ENCODE results near the gene CD22. TPM values are rescaled to one million over a fixed set of nuclear protein-coding genes. Genes with fewer than 3 reads are reported as not detected.
"Not testable (repeated sequence)": the region's sequence is repeated elsewhere in the genome, so short reads cannot be mapped to it uniquely, and the experiment has no call there.

The CD22 gene
- total and polyA plus RNA-seq, 4 donors, result 9.4 to 39.4 (median 18.9) TPM

- no peak overlapping the region for H3K27ac ChIP-seq (ENCODE audit: low read depth, low read length)
- peaks cover 9% of the 10 kb centered on the region for H3K4me1 ChIP-seq (ENCODE audit: control insufficient read depth, insufficient read depth, low read length)
- H3K9me3 ChIP-seq (ENCODE audit: control insufficient read depth, insufficient read depth, low read length), result no peaks in the 10 kb centered on the region
- no peak overlapping the region for H3K4me3 ChIP-seq (ENCODE audit: low read depth, low read length)
- 93% methylated on average over 3 of the region's 14 CpGs for WGBS (ENCODE audit: insufficient coverage)
- H3K36me3 ChIP-seq (ENCODE audit: control insufficient read depth, insufficient read depth, low read length), result no peaks in the 10 kb centered on the region
- H3K27me3 ChIP-seq (ENCODE audit: control insufficient read depth, insufficient read depth, low read length), result no peaks in the 10 kb centered on the region
- no peak for DNase-seq (ENCODE audit: low read depth in 4 of 6, low spot score in 6 of 6)
Observed at GRCh38 chr19:35362261-35363000, 33.4 kb downstream of the CD22 start.

DNA sequence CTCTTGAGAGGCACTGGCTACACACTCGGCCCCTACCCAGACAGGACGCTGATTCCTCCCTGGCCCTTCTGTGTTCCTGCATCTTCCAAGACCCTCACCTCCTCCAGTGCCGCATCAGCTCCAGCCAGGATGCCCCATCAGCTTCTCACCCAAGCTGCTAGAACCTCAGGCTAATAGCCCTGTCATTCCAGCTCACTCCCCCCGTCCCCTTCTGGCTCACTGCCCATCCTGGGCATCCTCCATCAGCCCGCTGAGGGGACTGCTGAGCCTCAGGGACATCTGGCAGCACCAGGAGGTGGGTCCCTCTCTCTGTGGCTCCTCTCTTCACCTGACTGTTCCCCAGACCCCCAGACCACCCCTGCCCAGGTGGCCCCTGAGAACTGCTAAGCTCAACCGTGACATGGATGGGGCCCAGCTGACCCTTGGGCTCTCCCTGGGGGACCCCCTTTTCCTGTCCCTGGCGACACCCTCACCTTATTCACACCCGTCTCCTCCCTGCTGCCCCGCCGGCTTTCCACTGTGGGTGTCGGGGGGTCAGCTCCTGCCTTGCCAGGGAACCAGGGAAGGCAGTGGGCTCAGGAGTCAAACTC, 34.1 kb downstream of the CD22 start:
- 60% methylated on average over 3 of the region's 11 CpGs for WGBS (ENCODE audit: insufficient coverage)
- H3K36me3 ChIP-seq (ENCODE audit: control insufficient read depth, insufficient read depth, low read length), result no peaks in the 10 kb centered on the region
- DNase-seq (ENCODE audit: low read depth in 4 of 6, low spot score in 6 of 6), result no peak

GRCh38 chr19:35363711-35364425, 34.9 kb downstream of the CD22 start:
- DNase-seq (ENCODE audit: low read depth in 4 of 6, low spot score in 6 of 6), result no peak
- H3K9me3 ChIP-seq (ENCODE audit: control insufficient read depth, insufficient read depth, low read length), result no peaks in the 10 kb centered on the region
- H3K27me3 ChIP-seq (ENCODE audit: control insufficient read depth, insufficient read depth, low read length), result no peaks in the 10 kb centered on the region
- no peaks in the 10 kb centered on the region for H3K36me3 ChIP-seq (ENCODE audit: control insufficient read depth, insufficient read depth, low read length)
- 83% methylated on average over 8 of the region's 19 CpGs for WGBS (ENCODE audit: insufficient coverage)
- no peak overlapping the region for H3K4me3 ChIP-seq (ENCODE audit: low read depth, low read length)
- no peak overlapping the region for H3K27ac ChIP-seq (ENCODE audit: low read depth, low read length)
- peaks cover 9% of the 10 kb centered on the region for H3K4me1 ChIP-seq (ENCODE audit: control insufficient read depth, insufficient read depth, low read length)

More for the DNA sequence above, 34.1 kb downstream of the CD22 start:
- H3K27me3 ChIP-seq (ENCODE audit: control insufficient read depth, insufficient read depth, low read length), result no peaks in the 10 kb centered on the region
- H3K4me1 ChIP-seq (ENCODE audit: control insufficient read depth, insufficient read depth, low read length), result peaks cover 9% of the 10 kb centered on the region
- no peak overlapping the region for H3K4me3 ChIP-seq (ENCODE audit: low read depth, low read length)
- no peaks in the 10 kb centered on the region for H3K9me3 ChIP-seq (ENCODE audit: control insufficient read depth, insufficient read depth, low read length)
- no peak overlapping the region for H3K27ac ChIP-seq (ENCODE audit: low read depth, low read length)

DNA sequence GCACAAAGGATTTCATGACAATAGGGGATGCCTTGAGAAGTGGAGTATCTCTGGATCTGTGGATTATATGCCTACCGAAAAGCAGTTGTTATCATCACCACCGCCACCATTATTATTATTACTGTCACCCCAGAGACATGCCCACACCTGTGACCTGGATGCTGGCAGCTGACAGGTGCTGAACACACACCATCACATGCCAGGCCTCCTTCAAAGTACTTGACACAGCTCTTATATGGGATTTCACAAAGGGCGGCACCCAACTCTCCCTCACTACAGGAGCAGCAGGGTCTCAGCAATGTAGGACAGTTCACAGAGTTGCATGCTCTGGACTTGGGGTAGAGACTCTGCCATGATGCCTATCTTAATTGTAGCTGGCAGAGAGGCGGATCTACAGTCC, 36.3 kb downstream of the CD22 start:
- Histone ChIP-seq H3K27me3 (ENCODE audit: control insufficient read depth, insufficient read depth, low read length) (no peaks in the 10 kb centered on the region), H3K4me3 (ENCODE audit: low read depth, low read length) (no peak overlapping the region), H3K4me1 (ENCODE audit: control insufficient read depth, insufficient read depth, low read length) (peaks cover 9% of the 10 kb centered on the region), H3K36me3 (ENCODE audit: control insufficient read depth, insufficient read depth, low read length) (no peaks in the 10 kb centered on the region), H3K9me3 (ENCODE audit: control insufficient read depth, insufficient read depth, low read length) (peaks cover 7% of the 10 kb centered on the region), H3K27ac (ENCODE audit: low read depth, low read length) (no peak overlapping the region)
- no peak for DNase-seq (ENCODE audit: low read depth in 4 of 6, low spot score in 6 of 6)
- WGBS (ENCODE audit: insufficient coverage), result 100% methylated on average over 2 of the region's 4 CpGs

GRCh38 chr19:35368378-35368777, 39.4 kb downstream of the CD22 start:
- Histone ChIP-seq H3K36me3 (ENCODE audit: control insufficient read depth, insufficient read depth, low read length) (no peaks in the 10 kb centered on the region), H3K27me3 (ENCODE audit: control insufficient read depth, insufficient read depth, low read length) (no peaks in the 10 kb centered on the region), H3K4me3 (ENCODE audit: low read depth, low read length) (no peak overlapping the region), H3K4me1 (ENCODE audit: control insufficient read depth, insufficient read depth, low read length) (peaks cover 5% of the 10 kb centered on the region), H3K9me3 (ENCODE audit: control insufficient read depth, insufficient read depth, low read length) (peaks cover 7% of the 10 kb centered on the region), H3K27ac (ENCODE audit: low read depth, low read length) (no peak overlapping the region)
- no peak for DNase-seq (ENCODE audit: low read depth in 4 of 6, low spot score in 6 of 6)
- WGBS (ENCODE audit: insufficient coverage), result no CpG with 5 or more reads among the region's 1 CpG

DNA sequence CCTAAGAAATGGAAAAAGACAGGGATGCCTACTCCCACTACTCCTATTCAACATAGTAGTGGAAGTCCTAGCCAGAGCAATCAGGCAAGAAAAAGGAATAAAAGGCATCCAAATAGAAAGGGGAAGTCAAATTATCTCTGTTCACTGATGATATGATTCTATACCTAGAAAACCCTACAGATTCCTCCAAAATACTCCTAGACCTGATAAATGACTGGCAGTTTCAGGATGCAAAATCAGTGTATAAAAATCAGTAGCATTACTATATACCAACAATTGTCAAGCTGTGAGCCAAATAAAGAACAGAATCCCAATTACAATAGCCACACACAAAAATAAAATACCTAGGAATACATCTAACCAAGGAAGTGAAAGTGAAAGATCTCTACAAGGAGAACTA, 40.5 kb downstream of the CD22 start:
- Histone ChIP-seq H3K27ac (ENCODE audit: low read depth, low read length) (no peak overlapping the region), H3K9me3 (ENCODE audit: control insufficient read depth, insufficient read depth, low read length) (peaks cover 7% of the 10 kb centered on the region), H3K36me3 (ENCODE audit: control insufficient read depth, insufficient read depth, low read length) (no peaks in the 10 kb centered on the region), H3K4me1 (ENCODE audit: control insufficient read depth, insufficient read depth, low read length) (no peaks in the 10 kb centered on the region), H3K4me3 (ENCODE audit: low read depth, low read length) (no peak overlapping the region), H3K27me3 (ENCODE audit: control insufficient read depth, insufficient read depth, low read length) (no peaks in the 10 kb centered on the region)
- no peak for DNase-seq (ENCODE audit: low read depth in 4 of 6, low spot score in 6 of 6)

GRCh38 chr19:35370722-35371121, 41.7 kb downstream of the CD22 start, which contains the start of gene GPR42:
Gene GPR42 (plus strand): TSS chr19:35371068. CDS start chr19:35371360, 292 bp downstream.
- Histone ChIP-seq H3K27me3 (ENCODE audit: control insufficient read depth, insufficient read depth, low read length) (no peaks in the 10 kb centered on the region), H3K4me3 (ENCODE audit: low read depth, low read length) (no peak within 1 kb of the TSS), H3K9me3 (ENCODE audit: control insufficient read depth, insufficient read depth, low read length) (peaks cover 7% of the 10 kb centered on the region), H3K36me3 (ENCODE audit: control insufficient read depth, insufficient read depth, low read length) (no peaks in the 10 kb centered on the region), H3K4me1 (ENCODE audit: control insufficient read depth, insufficient read depth, low read length) (no peaks in the 10 kb centered on the region), H3K27ac (ENCODE audit: low read depth, low read length) (no peak within 1 kb of the TSS)
- 79% methylated on average over 2 of the region's 8 CpGs for WGBS (ENCODE audit: insufficient coverage)
- DNase-seq (ENCODE audit: low read depth in 4 of 6, low spot score in 6 of 6), result no peak

DNA sequence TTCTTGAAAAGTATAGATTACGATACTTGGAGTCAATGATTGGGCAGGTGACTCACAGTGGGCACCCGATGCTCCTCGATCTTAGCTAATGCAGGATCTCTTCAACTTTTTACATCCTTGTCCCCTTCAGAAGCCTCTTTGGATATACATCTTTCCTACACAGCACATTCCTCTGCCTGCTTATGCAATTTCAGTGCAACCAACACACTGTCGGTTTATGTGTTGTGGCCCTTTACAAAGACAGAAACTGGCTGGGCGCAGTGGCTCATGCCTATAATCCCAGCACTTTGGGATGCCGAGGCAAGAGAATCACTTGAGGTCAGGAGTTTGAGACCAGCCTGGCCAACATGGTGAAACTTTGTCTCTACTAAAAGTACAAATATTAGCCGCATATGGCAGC, 44.5 kb downstream of the CD22 start:
- 80% methylated on average over 7 of the region's 7 CpGs for WGBS (ENCODE audit: insufficient coverage)
- Histone ChIP-seq H3K9me3 (ENCODE audit: control insufficient read depth, insufficient read depth, low read length) (peaks cover 8% of the 10 kb centered on the region), H3K4me3 (ENCODE audit: low read depth, low read length) (no peak overlapping the region), H3K36me3 (ENCODE audit: control insufficient read depth, insufficient read depth, low read length) (no peaks in the 10 kb centered on the region), H3K27me3 (ENCODE audit: control insufficient read depth, insufficient read depth, low read length) (no peaks in the 10 kb centered on the region), H3K27ac (ENCODE audit: low read depth, low read length) (no peak overlapping the region), H3K4me1 (ENCODE audit: control insufficient read depth, insufficient read depth, low read length) (no peaks in the 10 kb centered on the region)
- DNase-seq (ENCODE audit: low read depth in 4 of 6, low spot score in 6 of 6), result peak in 1 of 6 donors; percentile 0

GRCh38 chr19:35374031-35374430, 45.0 kb downstream of the CD22 start:
- H3K4me1 ChIP-seq (ENCODE audit: control insufficient read depth, insufficient read depth, low read length); H3K27ac ChIP-seq (ENCODE audit: low read depth, low read length); H3K27me3 ChIP-seq (ENCODE audit: control insufficient read depth, insufficient read depth, low read length); H3K36me3 ChIP-seq (ENCODE audit: control insufficient read depth, insufficient read depth, low read length); H3K9me3 ChIP-seq (ENCODE audit: control insufficient read depth, insufficient read depth, low read length); DNase-seq (ENCODE audit: low read depth in 4 of 6, low spot score in 6 of 6); H3K4me3 ChIP-seq (ENCODE audit: low read depth, low read length): not testable (repeated sequence)
